B cell (primary cell): ENCODE results near the gene KPNA6. TPM values are rescaled to one million over a fixed set of nuclear protein-coding genes. Genes with fewer than 3 reads are reported as not detected.
"Not testable (repeated sequence)": the region's sequence is repeated elsewhere in the genome, so short reads cannot be mapped to it uniquely, and the experiment has no call there.

Source experiments
- ATAC-seq: fragments of 200-7000 bp; cut with Tn5 transposase; one replicate; pipeline ENCODE4 v1.10.0; 2021; ENCODE audit warnings: low read depth, mild to moderate bottlenecking, moderate number of reproducible peaks, moderate library complexity
- CTCF ChIA-PET: fragments of 350-600 bp; sonication (Branson Sonifier 250); formaldehyde crosslinking; loops from one replicate; lab custom pipeline; 2021; ENCODE audit warnings: antibody characterized with exemption, inconsistent platforms; lab: Charles Lee
- POLR2A ChIA-PET: fragments of 350-600 bp; sonication (Branson Sonifier 250); formaldehyde crosslinking; loops from one replicate; lab custom pipeline; 2021; ENCODE audit warnings: antibody characterized with exemption; lab: Charles Lee
- DNase-seq: peaks from one replicate; pipeline ENCODE4 v3.0.0; 2013
- H2AFZ ChIP-seq: 2 replicates; pipeline ENCODE4 v1.6.1; 2012; ENCODE audit warnings: mild to moderate bottlenecking, low read depth, low read length; ENCODE audit not compliant: insufficient read depth, poor library complexity, severe bottlenecking
- H3K27ac ChIP-seq, 2 donors: 1 replicate in 1 of 2; 2 replicates in 1 of 2; pipeline ENCODE4 v1.5.1; 2012 to 2013; ENCODE audit warnings: low read length in 2 of 2, mild to moderate bottlenecking in 2 of 2, moderate library complexity in 1 of 2
- H3K27me3 ChIP-seq, 4 experiments: fragments of 200-600 bp in 1 of 4; sonication (generic) in 1 of 4; replicated peaks in 1 of 4; 1 replicate in 2 of 4; 2 replicates in 2 of 4; pipeline versions ENCODE4 v1.6.1 to v1.7.0; 2013 to 2016; ENCODE audit warnings: low read length in 3 of 4, mild to moderate bottlenecking in 2 of 4, mixed read lengths in 1 of 4, moderate library complexity in 1 of 4; ENCODE audit not compliant: insufficient read depth in 4 of 4, control insufficient read depth in 3 of 4; ENCODE audit errors: control extremely low read depth in 1 of 4
- H3K36me3 ChIP-seq, 2 experiments: replicated peaks in 1 of 2; 1 replicate in 1 of 2; 2 replicates in 1 of 2; pipeline versions ENCODE4 v1.6.1 to v1.7.1; 2013; ENCODE audit warnings: low read length in 1 of 2; ENCODE audit not compliant: insufficient read depth in 2 of 2, control insufficient read depth in 1 of 2; ENCODE audit errors: control extremely low read depth in 1 of 2, extremely low read depth in 1 of 2
- H3K4me1 ChIP-seq, 2 donors: fragments of 200-600 bp in 1 of 2; sonication (generic) in 1 of 2; 1 replicate in 1 of 2; 2 replicates in 1 of 2; pipeline versions ENCODE4 v1.5.1 to v1.6.1; 2013 to 2017; ENCODE audit warnings: low read length in 2 of 2; ENCODE audit not compliant: control insufficient read depth in 2 of 2, insufficient read depth in 2 of 2
- H3K4me2 ChIP-seq: replicated peaks from 2 replicates; pipeline ENCODE3; 2012; ENCODE audit warnings: mild to moderate bottlenecking, low read depth, low read length; ENCODE audit not compliant: poor library complexity, severe bottlenecking
- H3K4me3 ChIP-seq, 5 experiments: fragments of 200-600 bp in 1 of 5; sonication (generic) in 1 of 5; 1 replicate in 3 of 5; 2 replicates in 2 of 5; pipeline versions ENCODE4 v1.5.1 to v1.7.0; 2011 to 2016; ENCODE audit warnings: low read length in 4 of 5, mild to moderate bottlenecking in 4 of 5, low read depth in 2 of 5, control low read depth in 1 of 5, moderate library complexity in 1 of 5; ENCODE audit not compliant: insufficient read depth in 1 of 5; ENCODE audit errors: control extremely low read depth in 1 of 5, extremely low read depth in 1 of 5
- H3K79me2 ChIP-seq: fragments of 200-600 bp; sonication (generic); one replicate; pipeline ENCODE4 v1.6.0; 2016; ENCODE audit warnings: low read length; ENCODE audit not compliant: control insufficient read depth, insufficient read depth
- H3K9ac ChIP-seq: fragments of 200-600 bp; sonication (generic); 2 replicates; pipeline ENCODE4 v1.6.1; 2017; ENCODE audit warnings: mild to moderate bottlenecking, low read length, moderate library complexity
- H3K9me3 ChIP-seq, 3 donors: one replicate each; pipeline versions ENCODE4 v1.6.1 to v1.7.1; 2013; ENCODE audit warnings: low read length in 2 of 3; ENCODE audit not compliant: control insufficient read depth in 2 of 3, insufficient read depth in 1 of 3; ENCODE audit errors: control extremely low read depth in 1 of 3
- H4K20me1 ChIP-seq: 2 replicates; pipeline ENCODE4 v1.6.0; 2012; ENCODE audit warnings: mild to moderate bottlenecking, low read length; ENCODE audit not compliant: insufficient read depth, control insufficient read depth, poor library complexity, severe bottlenecking
- H3K27ac Mint-ChIP-seq: one replicate; pipeline ENCODE4 v1.8.0; 2021; ENCODE audit warnings: mixed read lengths
- H3K27me3 Mint-ChIP-seq: one replicate; pipeline ENCODE4 v1.8.0; 2021; ENCODE audit warnings: mixed read lengths
- H3K4me1 Mint-ChIP-seq: one replicate; pipeline ENCODE4 v1.8.0; 2021; ENCODE audit warnings: mixed read lengths
- H3K4me3 Mint-ChIP-seq: one replicate; pipeline ENCODE4 v1.8.0; 2021; ENCODE audit warnings: mixed read lengths
- H3K9me3 Mint-ChIP-seq: one replicate; pipeline ENCODE4 v1.8.0; 2022; ENCODE audit warnings: mixed read lengths; ENCODE audit not compliant: insufficient read depth
- EZH2 ChIP-seq: IDR thresholded peaks from 2 replicates; pipeline ENCODE4 v1.6.1; 2012; ENCODE audit warnings: borderline replicate concordance, low read depth, mild to moderate bottlenecking, moderate library complexity, low read length; ENCODE audit not compliant: insufficient read depth, poor library complexity, severe bottlenecking
- WGBS: methylation state at CpG from one replicate; pipeline ENCODE4 v1.1.5; 2013; ENCODE audit warnings: missing lambda C conversion rate; ENCODE audit not compliant: insufficient coverage; 5-methylcytosine and 5-hydroxymethylcytosine counted together
- intact Hi-C: fragments of 100-400 bp; cut with micrococcal nuclease; formaldehyde crosslinking; loops from one replicate; pipeline ENCODE4 v1.10.0; 2022
- polyA plus RNA-seq: library from polyadenylated mRNA; depleted of rRNA; stranded (reverse); fragments of >200 nt; gene quantifications from 2 replicates; pipeline ENCODE4 v1.2.3, GENCODE V29; 2012
- total RNA-seq, 2 donors: library from RNA; stranded (reverse); fragments of 120-200 nt in 1 of 2; gene quantifications; 1 replicate in 1 of 2; 2 replicates in 1 of 2; pipeline versions ENCODE4 v1.2.3 to v1.2.4, GENCODE V29; 2013 to 2022
- TF ChIP-seq, protein P1 (sequence below): fragments of 200-600 bp; IDR thresholded peaks from one replicate; pipeline ENCODE4 v1.8.0; 2022; ENCODE audit warnings: antibody characterized with exemption, mild to moderate bottlenecking

KPNA6 gene
- total and polyA plus RNA-seq, 2 donors (not counting 1 experiment from before 2014, with no cell fraction given): 14.0 to 49.9 TPM

DNA sequence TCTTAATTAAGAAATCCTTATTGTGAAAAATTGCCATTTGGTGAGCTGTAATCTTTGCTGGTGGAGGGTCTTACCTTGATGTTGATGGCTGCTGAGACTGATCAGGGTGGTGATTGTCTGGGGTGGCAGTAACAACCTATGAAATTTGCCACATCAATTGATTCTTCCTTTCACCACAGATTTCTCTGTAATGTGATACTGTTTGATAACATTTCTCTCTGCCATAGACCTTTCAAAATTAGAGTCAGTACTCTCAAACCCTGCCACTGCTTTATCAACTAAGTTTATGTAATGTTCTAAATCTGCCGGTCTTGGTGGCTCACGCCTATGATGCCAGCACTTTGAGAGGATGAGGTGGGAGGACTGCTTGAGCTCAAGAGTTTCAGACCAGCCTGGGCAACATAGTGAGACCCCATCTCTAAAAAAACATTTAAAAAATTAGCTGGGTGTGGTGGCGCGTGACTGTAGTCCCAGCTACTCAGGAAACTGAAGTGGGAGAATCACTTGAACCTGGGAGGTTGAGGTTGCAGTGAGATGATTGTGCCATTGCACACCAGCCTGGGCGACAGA is 5.0 kb downstream of the KPNA6 start:
- H3K36me3 ChIP-seq: peaks cover 0 to 7% of the 10 kb centered on the region in 2 experiments
- CTCF ChIA-PET: no interaction called here
- ATAC-seq: no peak
- H3K27me3 Mint-ChIP-seq: no peaks in the 10 kb centered on the region
- peaks cover 19% of the 10 kb centered on the region for H4K20me1 ChIP-seq
- H3K4me1 Mint-ChIP-seq: peaks cover 62% of the 10 kb centered on the region
- no peak overlapping the region for H3K4me3 Mint-ChIP-seq
- intact Hi-C loops: no loop called here
- H3K9me3 Mint-ChIP-seq: no peaks in the 10 kb centered on the region
- peaks cover 36 to 44% of the 10 kb centered on the region in 2 donors for H3K4me1 ChIP-seq
- no peak overlapping the region for H3K27ac Mint-ChIP-seq
- H3K27me3 ChIP-seq: no peaks in the 10 kb centered on the region
- 100% methylated on average over 2 of the region's 5 CpGs for WGBS
- no peak overlapping the region for H3K4me3 ChIP-seq
- no peaks in the 10 kb centered on the region for H3K9me3 ChIP-seq
- peaks cover 98% of the 10 kb centered on the region for H3K79me2 ChIP-seq
- no peak overlapping the region for H2AFZ ChIP-seq
- peak overlapping the region in 1 of 2 donors; percentile 44 for H3K27ac ChIP-seq
- no peak overlapping the region for H3K9ac ChIP-seq
- no peak overlapping the region for H3K4me2 ChIP-seq
- no peak for DNase-seq
- POLR2A ChIA-PET: no interaction called here
- TF ChIP-seq, protein P1, sequence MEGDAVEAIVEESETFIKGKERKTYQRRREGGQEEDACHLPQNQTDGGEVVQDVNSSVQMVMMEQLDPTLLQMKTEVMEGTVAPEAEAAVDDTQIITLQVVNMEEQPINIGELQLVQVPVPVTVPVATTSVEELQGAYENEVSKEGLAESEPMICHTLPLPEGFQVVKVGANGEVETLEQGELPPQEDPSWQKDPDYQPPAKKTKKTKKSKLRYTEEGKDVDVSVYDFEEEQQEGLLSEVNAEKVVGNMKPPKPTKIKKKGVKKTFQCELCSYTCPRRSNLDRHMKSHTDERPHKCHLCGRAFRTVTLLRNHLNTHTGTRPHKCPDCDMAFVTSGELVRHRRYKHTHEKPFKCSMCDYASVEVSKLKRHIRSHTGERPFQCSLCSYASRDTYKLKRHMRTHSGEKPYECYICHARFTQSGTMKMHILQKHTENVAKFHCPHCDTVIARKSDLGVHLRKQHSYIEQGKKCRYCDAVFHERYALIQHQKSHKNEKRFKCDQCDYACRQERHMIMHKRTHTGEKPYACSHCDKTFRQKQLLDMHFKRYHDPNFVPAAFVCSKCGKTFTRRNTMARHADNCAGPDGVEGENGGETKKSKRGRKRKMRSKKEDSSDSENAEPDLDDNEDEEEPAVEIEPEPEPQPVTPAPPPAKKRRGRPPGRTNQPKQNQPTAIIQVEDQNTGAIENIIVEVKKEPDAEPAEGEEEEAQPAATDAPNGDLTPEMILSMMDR: no peak
- TF ChIP-seq EZH2: no peak

DNA sequence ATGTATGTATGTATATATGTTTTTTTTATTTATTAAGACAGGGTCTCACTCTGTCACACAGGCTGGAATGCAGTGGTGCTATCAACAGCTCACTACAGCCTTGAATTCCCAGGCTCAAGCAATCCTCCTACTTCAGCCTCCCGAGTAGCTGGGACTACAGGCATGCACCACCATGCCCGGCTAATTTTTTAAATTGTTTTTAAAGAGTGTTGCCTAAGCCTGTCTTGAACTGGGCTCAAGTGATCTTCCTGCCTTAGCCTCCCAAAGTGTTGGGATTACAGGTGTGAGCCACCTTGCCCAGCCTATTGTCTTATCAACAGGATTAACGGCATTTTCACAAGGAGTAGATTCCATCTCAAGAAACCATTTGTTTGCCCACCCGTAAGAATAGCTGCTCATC is 5.6 kb downstream of the KPNA6 start:
- DNase-seq, H3K4me3 Mint-ChIP-seq, POLR2A ChIA-PET, H3K9ac ChIP-seq, intact Hi-C loops, H3K27me3 Mint-ChIP-seq, H3K36me3 ChIP-seq, ATAC-seq, H2AFZ ChIP-seq, H3K9me3 Mint-ChIP-seq, H3K27me3 ChIP-seq, CTCF ChIA-PET, H3K4me2 ChIP-seq, H3K9me3 ChIP-seq, H3K4me3 ChIP-seq: not testable (repeated sequence)
- peak overlapping the region; percentile 46 for H3K27ac Mint-ChIP-seq
- 100% methylated on average over 1 of the region's 4 CpGs for whole genome bisulfite sequencing
- peaks cover 64% of the 10 kb centered on the region for H3K4me1 Mint-ChIP-seq
- Histone ChIP-seq H3K27ac (peak overlapping the region in 1 of 2 donors; percentile 44), H3K4me1 (peaks cover 36 to 46% of the 10 kb centered on the region in 2 donors), H3K79me2 (peaks cover 98% of the 10 kb centered on the region), H4K20me1 (peaks cover 19% of the 10 kb centered on the region)
